GM12892 (cell line): ENCODE results near the gene RBFOX1.

Source experiments
- POLR2A ChIP-seq: IDR thresholded peaks from 2 replicates; pipeline ENCODE4 v1.6.1; 2011; ENCODE audit warnings: low read depth, low read length, control low read depth
- POLR2AphosphoS5 ChIP-seq: IDR thresholded peaks from 2 replicates; pipeline ENCODE4 v1.6.1; 2011; ENCODE audit warnings: low read depth, low read length, control low read depth
- TAF1 ChIP-seq: IDR thresholded peaks from 2 replicates; pipeline ENCODE4 v1.6.1; 2011; ENCODE audit warnings: low read depth, mild to moderate bottlenecking, control low read depth, low read length, borderline replicate concordance

GRCh38 chr16:7324321-7324720 is 8.3 kb upstream of the RBFOX1 start:
- no peak for TF ChIP-seq POLR2A
- no peak for TF ChIP-seq POLR2AphosphoS5
- TF ChIP-seq TAF1 = no peak
